Rectal smooth muscle tissue (tissue), 1 donor: ENCODE measurements around the gene DNAJC16.
"Not testable (repeated sequence)": the region's sequence is repeated elsewhere in the genome, so short reads cannot be mapped to it uniquely, and the experiment has no call there.

Experiments
- H3K27ac ChIP-seq: one replicate; pipeline ENCODE4 v1.7.0; 2013; ENCODE audit warnings: low read depth, low read length, inconsistent platforms
- H3K27me3 ChIP-seq: one replicate; pipeline ENCODE4 v1.7.0; 2013; ENCODE audit warnings: low read length; ENCODE audit not compliant: control insufficient read depth, insufficient read depth
- H3K36me3 ChIP-seq: one replicate; pipeline ENCODE4 v1.7.0; 2013; ENCODE audit warnings: low read length; ENCODE audit not compliant: control insufficient read depth, insufficient read depth
- H3K4me1 ChIP-seq: one replicate; pipeline ENCODE4 v1.7.0; 2013; ENCODE audit warnings: low read length; ENCODE audit not compliant: control insufficient read depth, insufficient read depth
- H3K4me3 ChIP-seq: one replicate; pipeline ENCODE4 v1.7.0; 2013; ENCODE audit warnings: low read length
- H3K9ac ChIP-seq: one replicate; pipeline ENCODE4 v1.7.0; 2013; ENCODE audit warnings: low read length

DNAJC16 gene

DNA sequence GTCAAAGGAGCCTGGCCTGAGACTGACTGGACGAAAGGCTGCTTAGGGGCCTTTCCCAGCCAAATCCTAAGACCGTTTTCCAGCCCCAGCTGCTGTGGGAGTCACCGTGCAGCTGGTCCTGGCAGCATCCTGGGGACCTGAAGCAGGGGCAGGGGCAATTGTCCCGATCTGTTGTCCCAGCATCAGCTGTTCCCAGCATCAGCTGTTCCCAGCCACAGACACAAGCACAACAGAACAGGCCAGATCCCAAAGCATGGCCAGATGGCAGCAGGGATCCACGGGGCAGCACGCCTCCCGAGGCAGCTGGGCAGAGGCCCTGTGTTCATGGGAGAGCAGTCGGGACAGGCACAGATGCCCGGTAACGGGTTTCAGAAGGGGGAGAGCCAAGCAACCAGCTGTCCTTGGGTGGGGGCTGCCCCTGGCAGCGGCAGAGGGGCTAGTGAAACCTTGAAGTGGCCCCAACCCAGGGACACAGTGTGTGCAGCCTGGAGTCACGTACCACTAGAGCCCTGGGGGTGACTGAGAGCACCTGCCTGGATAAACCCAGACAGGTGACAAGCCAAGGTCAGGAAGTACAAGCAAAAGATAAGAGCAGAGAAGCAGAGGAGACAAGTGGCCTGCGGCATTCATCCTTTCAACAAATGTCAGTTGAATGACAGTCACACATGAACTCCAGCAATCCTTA is 37.5 kb upstream of the DNAJC16 start:
- Histone ChIP-seq H3K4me3 (no peak overlapping the region), H3K27me3 (no peaks in the 10 kb centered on the region), H3K36me3 (peaks cover 9% of the 10 kb centered on the region), H3K4me1 (no peaks in the 10 kb centered on the region), H3K9ac (no peak overlapping the region), H3K27ac (no peak overlapping the region)

DNA sequence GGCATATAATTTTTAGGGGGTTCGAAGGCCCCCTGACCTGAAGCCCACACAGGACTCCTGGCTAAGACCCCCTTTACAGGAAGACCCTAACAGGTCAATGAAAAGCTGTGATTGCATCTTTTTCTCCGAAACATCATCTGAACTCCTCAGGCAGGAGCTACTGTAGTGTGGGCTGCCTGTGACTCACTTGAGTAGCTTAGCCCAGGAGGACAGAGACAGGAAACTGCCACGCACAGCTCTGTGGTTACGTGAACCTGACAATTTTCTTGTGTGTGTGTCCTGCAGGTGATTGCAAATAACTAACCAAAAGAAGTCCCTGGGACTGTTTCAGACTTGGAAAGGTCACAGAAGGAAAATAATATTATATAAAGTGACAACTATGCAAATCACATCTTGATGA is 35.6 kb upstream of the DNAJC16 start:
- H3K4me3 ChIP-seq, H3K9ac ChIP-seq, H3K27me3 ChIP-seq, H3K4me1 ChIP-seq, H3K27ac ChIP-seq: not testable (repeated sequence)
- peaks cover 13% of the 10 kb centered on the region for H3K36me3 ChIP-seq

DNA sequence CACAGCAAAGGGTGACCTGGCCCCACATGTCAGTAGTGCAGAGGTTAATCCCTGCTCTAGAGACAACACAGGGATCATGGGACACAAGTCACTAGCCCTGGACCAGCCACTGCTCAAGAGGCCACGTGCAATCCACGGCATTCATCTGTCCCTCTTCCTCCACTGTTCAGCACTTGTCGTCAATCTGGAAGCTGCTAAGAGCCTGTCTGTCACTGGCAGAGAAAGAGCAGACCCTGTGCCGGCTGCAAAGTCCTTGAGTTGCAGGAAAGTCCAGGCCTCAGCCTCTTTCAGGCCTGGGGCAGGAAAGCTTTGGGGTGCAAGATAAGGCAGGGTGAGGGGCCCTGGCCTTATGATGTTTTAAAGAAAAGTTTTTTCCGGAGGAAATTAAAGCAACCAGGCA is 34.1 kb upstream of the DNAJC16 start:
- Histone ChIP-seq H3K9ac (no peak overlapping the region), H3K4me3 (no peak overlapping the region), H3K36me3 (peaks cover 13% of the 10 kb centered on the region), H3K4me1 (no peaks in the 10 kb centered on the region), H3K27ac (no peak overlapping the region), H3K27me3 (no peaks in the 10 kb centered on the region)

- Histone ChIP-seq H3K4me3 (no peak overlapping the region), H3K27ac (no peak overlapping the region), H3K36me3 (peaks cover 13% of the 10 kb centered on the region), H3K9ac (no peak overlapping the region), H3K27me3 (no peaks in the 10 kb centered on the region), H3K4me1 (no peaks in the 10 kb centered on the region)
Measured at GRCh38 chr1:15493869-15494390, 32.7 kb upstream of the DNAJC16 start.

- Histone ChIP-seq H3K27me3 (no peaks in the 10 kb centered on the region), H3K27ac (no peak overlapping the region), H3K36me3 (peaks cover 4% of the 10 kb centered on the region), H3K4me3 (no peak overlapping the region), H3K9ac (no peak overlapping the region), H3K4me1 (no peaks in the 10 kb centered on the region)
Measured at GRCh38 chr1:15500184-15501178, 26.2 kb upstream of the DNAJC16 start.

GRCh38 chr1:15501208-15502032 is 25.2 kb upstream of the DNAJC16 start:
- H3K4me1 ChIP-seq, result no peaks in the 10 kb centered on the region
- no peak overlapping the region for H3K27ac ChIP-seq
- H3K27me3 ChIP-seq, result no peaks in the 10 kb centered on the region
- no peak overlapping the region for H3K4me3 ChIP-seq
- no peak overlapping the region for H3K9ac ChIP-seq
- peaks cover 4% of the 10 kb centered on the region for H3K36me3 ChIP-seq

DNA sequence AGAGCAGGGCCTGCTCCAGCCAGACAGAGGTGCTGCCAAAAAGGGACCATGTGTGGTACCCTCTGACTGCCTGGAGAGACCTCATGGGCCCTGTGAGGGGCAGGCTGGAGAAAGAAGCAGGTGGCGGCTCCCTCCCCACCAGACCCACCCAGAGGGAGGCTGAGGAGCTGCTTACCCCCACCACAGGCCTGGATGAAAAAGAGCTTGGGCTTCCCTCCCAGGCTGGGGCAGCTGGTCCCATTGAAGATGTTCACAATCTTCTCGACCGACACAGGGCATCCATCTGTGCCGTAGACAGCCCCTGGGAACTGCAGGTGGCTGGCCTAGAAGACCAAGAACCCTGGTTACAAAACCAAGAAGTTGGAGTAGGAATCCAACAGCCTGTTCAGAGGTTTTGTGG is 22.2 kb upstream of the DNAJC16 start:
- no peak overlapping the region for H3K27ac ChIP-seq
- no peak overlapping the region for H3K4me3 ChIP-seq
- no peaks in the 10 kb centered on the region for H3K4me1 ChIP-seq
- no peaks in the 10 kb centered on the region for H3K27me3 ChIP-seq
- peaks cover 4% of the 10 kb centered on the region for H3K36me3 ChIP-seq
- no peak overlapping the region for H3K9ac ChIP-seq

DNA sequence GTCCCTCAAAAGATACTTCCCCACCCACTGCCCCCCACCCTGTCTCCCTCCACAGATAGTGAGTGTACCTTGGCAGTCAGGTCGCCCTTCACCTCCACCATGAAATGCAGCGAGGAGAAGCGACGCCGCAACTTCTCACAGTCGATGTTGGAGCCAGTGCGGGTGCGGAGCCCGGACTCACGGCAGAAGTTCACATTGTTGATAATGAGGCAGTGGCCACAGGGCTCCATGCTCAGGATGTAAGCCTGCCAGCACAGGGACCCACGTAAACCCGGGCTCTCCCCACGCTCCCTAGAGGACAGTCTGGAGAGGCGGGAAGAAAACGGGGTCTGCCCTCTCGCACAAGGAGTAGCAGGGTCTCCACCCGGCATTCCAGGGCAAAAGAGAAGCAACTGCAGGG is 19.8 kb upstream of the DNAJC16 start:
- no peak overlapping the region for H3K27ac ChIP-seq
- peaks cover 4% of the 10 kb centered on the region for H3K36me3 ChIP-seq
- H3K27me3 ChIP-seq, result no peaks in the 10 kb centered on the region
- H3K4me1 ChIP-seq, result no peaks in the 10 kb centered on the region
- no peak overlapping the region for H3K4me3 ChIP-seq
- no peak overlapping the region for H3K9ac ChIP-seq

DNA sequence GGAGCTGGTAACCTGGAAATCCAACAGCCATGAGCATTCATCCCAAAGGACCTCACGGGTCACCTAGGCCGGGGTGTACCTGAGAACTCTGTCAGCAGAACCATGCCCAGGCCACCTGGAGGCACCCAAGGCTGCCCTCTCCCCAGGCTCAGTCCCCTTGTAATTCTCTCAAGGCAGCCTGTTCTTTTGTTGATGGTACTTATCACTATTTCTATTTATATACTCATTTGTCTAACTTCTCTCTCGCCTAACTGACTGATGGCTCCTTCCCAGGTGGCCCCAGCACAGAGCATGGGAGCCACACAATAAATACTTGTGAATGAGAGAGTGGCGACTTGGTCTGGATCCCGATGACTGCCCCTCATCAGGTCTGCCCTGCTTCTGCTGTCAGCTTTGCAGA is 19.4 kb upstream of the DNAJC16 start:
- no peaks in the 10 kb centered on the region for H3K27me3 ChIP-seq
- H3K36me3 ChIP-seq, result peaks cover 4% of the 10 kb centered on the region
- no peaks in the 10 kb centered on the region for H3K4me1 ChIP-seq
- H3K4me3 ChIP-seq, result no peak overlapping the region
- H3K27ac ChIP-seq, result no peak overlapping the region
- no peak overlapping the region for H3K9ac ChIP-seq

DNA sequence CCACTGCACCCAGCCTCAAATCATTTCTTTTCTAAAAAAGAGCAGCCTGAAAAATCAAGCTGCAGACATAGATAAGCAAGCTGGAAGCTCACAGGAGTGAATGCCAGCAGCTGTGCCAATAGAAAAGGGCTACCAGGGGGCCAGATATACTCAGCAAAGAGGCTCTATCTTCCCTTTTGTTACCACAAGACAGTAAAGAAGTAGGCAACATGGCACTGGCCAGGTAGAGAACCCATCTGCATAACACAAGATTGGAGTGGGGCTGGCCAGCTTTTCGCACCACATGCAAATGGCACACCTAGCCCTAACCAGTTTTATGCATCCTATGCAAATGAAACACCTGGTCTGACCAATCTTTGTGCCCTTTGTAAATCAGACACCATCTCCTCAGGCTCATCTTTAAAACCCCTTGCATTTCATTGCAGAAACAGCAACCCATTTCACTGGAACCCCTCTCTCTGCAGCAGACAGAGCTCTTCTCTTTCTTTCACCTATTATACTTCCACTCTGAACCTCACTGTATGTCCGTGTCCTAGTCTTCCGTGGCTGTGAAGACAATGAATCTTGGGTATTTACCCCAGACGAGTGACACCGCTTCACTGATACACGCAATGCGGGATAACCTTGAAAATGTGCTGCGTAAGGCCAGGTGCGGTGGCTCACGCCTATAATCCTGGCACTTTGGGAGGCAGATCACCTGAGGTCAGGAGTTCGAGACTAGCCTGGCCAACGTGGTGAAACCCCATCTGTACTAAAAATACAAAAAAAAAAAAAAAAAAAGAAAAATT is 17.8 kb upstream of the DNAJC16 start:
- H3K27me3 ChIP-seq, result no peaks in the 10 kb centered on the region
- H3K4me3 ChIP-seq, result no peak overlapping the region
- H3K27ac ChIP-seq, result no peak overlapping the region
- no peaks in the 10 kb centered on the region for H3K4me1 ChIP-seq
- no peak overlapping the region for H3K9ac ChIP-seq
- peaks cover 4% of the 10 kb centered on the region for H3K36me3 ChIP-seq

DNA sequence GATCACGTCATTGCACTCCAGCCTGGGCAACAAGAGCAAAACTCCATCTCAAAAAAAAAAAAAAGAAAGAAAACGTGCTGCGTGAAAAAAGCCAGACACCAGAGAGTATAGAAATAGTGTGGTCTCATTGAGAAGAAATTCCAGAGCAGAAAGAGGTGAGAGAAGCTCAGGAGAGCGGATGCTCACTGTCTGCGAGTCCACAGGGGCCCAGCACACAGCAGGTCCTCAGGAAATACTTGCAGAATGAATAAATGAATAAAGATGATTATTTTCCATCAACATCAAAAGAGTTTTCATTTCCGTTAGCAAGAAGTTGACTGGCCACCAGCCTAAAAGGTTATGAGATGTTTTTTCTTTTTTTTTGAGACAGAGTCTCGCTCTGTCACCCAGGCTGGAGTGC is 17.1 kb upstream of the DNAJC16 start:
- Histone ChIP-seq H3K36me3 (no peaks in the 10 kb centered on the region), H3K27me3 (no peaks in the 10 kb centered on the region)

More for the DNA sequence above, 17.1 kb upstream of the DNAJC16 start:
- no peak overlapping the region for H3K9ac ChIP-seq
- no peak overlapping the region for H3K27ac ChIP-seq
- no peak overlapping the region for H3K4me3 ChIP-seq
- no peaks in the 10 kb centered on the region for H3K4me1 ChIP-seq
